BLaER1 treated with 17β-estradiol and CSF1 and Interleukin-3, amounts not matched to agents 10 nM and 100 nM (cell line): ENCODE results near the gene ADARB2.

Source experiments
- H3K27ac ChIP-seq, 11 experiments: shearing (Covaris generic); formaldehyde crosslinking; 2 replicates each; pipeline ENCODE4 v1.8.1; 2022
- H3K27me3 ChIP-seq, 11 experiments: shearing (Covaris generic); formaldehyde crosslinking; 2 replicates each; pipeline ENCODE4 v1.8.1; 2022
- H3K36me3 ChIP-seq, 11 experiments: shearing (Covaris generic); formaldehyde crosslinking; 2 replicates each; pipeline ENCODE4 v1.8.1; 2022
- H3K4me1 ChIP-seq, 10 experiments: shearing (Covaris generic); formaldehyde crosslinking; 2 replicates each; pipeline ENCODE4 v1.8.1; 2022
- H3K4me2 ChIP-seq, 11 experiments: shearing (Covaris generic); formaldehyde crosslinking; 2 replicates each; pipeline ENCODE4 v1.8.1; 2022
- H3K4me3 ChIP-seq, 10 experiments: shearing (Covaris generic); formaldehyde crosslinking; 2 replicates each; pipeline ENCODE4 v1.8.1; 2022
- H3K9ac ChIP-seq, 11 experiments: shearing (Covaris generic); formaldehyde crosslinking; 2 replicates each; pipeline ENCODE4 v1.8.1; 2022
- H3K9me3 ChIP-seq, 11 experiments: shearing (Covaris generic); formaldehyde crosslinking; replicated peaks in 1 of 11; 2 replicates each; pipeline ENCODE4 v1.8.1; 2022
- H4K20me1 ChIP-seq, 11 experiments: shearing (Covaris generic); formaldehyde crosslinking; 2 replicates each; pipeline ENCODE4 v1.8.1; 2022
- Cebpa-rat ChIP-seq, 11 experiments: shearing (Covaris generic); IDR thresholded peaks; 2 replicates each; pipeline ENCODE4 v1.8.1; 2022

Gene ADARB2

GRCh38 chr10:1211844-1212570 lies 525.3 kb downstream of the ADARB2 start:
- Histone ChIP-seq H3K27me3 (no peaks in the 10 kb centered on the region), H3K36me3 (no peaks in the 10 kb centered on the region), H3K4me2 (no peak overlapping the region), H3K27ac (no peak overlapping the region), H3K9ac (no peak overlapping the region), H3K9me3 (no peaks in the 10 kb centered on the region), H3K4me3 (no peak overlapping the region), H3K4me1 (no peaks in the 10 kb centered on the region), H4K20me1 (peaks cover 0 to 7% (median 0%) of the 10 kb centered on the region in 11 experiments; a peak in 4 of 22 replicates)
- TF ChIP-seq Cebpa-rat (IDR thresholded peaks at IDR 0.05) = no peak

DNA sequence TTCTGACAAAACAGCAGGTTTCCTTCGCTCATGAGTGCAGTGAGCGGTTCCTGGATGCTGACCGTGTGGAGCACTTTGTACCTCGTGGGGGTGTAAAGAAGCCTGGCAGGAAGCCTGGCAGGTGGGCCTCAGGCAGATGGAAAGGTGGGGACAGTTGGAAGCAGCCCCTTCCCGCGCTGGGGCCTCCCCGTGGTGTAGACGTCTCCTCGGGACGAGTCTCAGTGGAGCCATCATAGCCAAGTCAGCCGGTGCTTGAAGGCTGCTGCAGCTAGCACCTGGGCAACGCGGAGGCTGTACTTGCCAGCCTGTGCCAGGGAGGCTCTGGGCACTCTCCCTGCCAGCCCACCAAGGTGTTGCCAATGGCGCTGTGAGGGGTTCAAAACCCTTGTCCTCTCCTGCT lies 526.7 kb downstream of the ADARB2 start:
- Histone ChIP-seq H3K4me1 (no peaks in the 10 kb centered on the region), H4K20me1 (peaks cover 0 to 7% (median 0%) of the 10 kb centered on the region in 11 experiments; a peak in 4 of 22 replicates), H3K9ac (no peak overlapping the region), H3K9me3 (no peaks in the 10 kb centered on the region), H3K4me2 (no peak overlapping the region), H3K36me3 (no peaks in the 10 kb centered on the region), H3K27me3 (no peaks in the 10 kb centered on the region), H3K27ac (no peak overlapping the region), H3K4me3 (no peak overlapping the region)
- no peak for TF ChIP-seq Cebpa-rat (IDR thresholded peaks at IDR 0.05)

GRCh38 chr10:1209355-1209979 lies 527.9 kb downstream of the ADARB2 start:
- no peak overlapping the region for H3K4me2 ChIP-seq
- H3K9ac ChIP-seq = no peak overlapping the region
- H3K27me3 ChIP-seq = no peaks in the 10 kb centered on the region
- no peak overlapping the region for H3K4me3 ChIP-seq
- peaks cover 0 to 7% (median 0%) of the 10 kb centered on the region in 11 experiments; a peak in 4 of 22 replicates for H4K20me1 ChIP-seq
- no peak for TF ChIP-seq Cebpa-rat (IDR thresholded peaks at IDR 0.05)
- no peaks in the 10 kb centered on the region for H3K4me1 ChIP-seq
- no peak overlapping the region for H3K27ac ChIP-seq
- no peaks in the 10 kb centered on the region for H3K9me3 ChIP-seq
- no peaks in the 10 kb centered on the region for H3K36me3 ChIP-seq

GRCh38 chr10:1208366-1209311 lies 528.7 kb downstream of the ADARB2 start:
- Histone ChIP-seq H3K4me2 (no peak overlapping the region), H3K4me3 (no peak overlapping the region), H3K9me3 (no peaks in the 10 kb centered on the region), H3K27me3 (no peaks in the 10 kb centered on the region), H3K27ac (no peak overlapping the region), H4K20me1 (peaks cover 0 to 9% (median 0%) of the 10 kb centered on the region in 11 experiments; a peak in 4 of 22 replicates), H3K36me3 (no peaks in the 10 kb centered on the region), H3K4me1 (no peaks in the 10 kb centered on the region), H3K9ac (no peak overlapping the region; a peak in 1 of 22 replicates)
- TF ChIP-seq Cebpa-rat (IDR thresholded peaks at IDR 0.05) = no peak

DNA sequence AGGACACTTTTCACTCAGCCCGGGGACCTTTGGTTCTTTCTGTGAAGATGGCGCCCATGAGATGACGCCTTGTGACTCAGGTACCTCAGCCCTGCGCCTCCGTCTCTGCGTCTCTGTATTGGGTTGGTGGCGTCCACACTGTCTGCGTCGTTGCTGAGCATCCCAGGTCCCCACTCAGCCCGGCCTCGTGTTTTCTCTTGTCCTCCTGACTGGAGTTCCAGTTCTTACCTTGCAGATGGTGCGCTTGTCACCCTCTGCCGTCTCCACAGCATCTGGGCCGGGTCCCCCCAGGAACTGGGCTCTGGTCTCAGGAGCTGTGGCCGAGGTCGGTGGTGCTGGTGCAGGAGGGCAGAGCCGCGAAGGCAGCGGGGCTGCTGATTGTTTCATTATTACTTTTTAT lies 530.7 kb downstream of the ADARB2 start:
- Histone ChIP-seq H3K4me2 (no peak overlapping the region), H3K27ac (no peak overlapping the region), H3K4me3 (no peak overlapping the region), H3K27me3 (no peaks in the 10 kb centered on the region), H3K9me3 (no peaks in the 10 kb centered on the region), H3K36me3 (no peaks in the 10 kb centered on the region), H3K4me1 (no peaks in the 10 kb centered on the region), H4K20me1 (0 out of 22 replicates have a peak, but pooled peaks cover 0 to 7% (median 0%) of the 10 kb centered on the region in 11 experiments), H3K9ac (no peak overlapping the region)
- TF ChIP-seq Cebpa-rat (IDR thresholded peaks at IDR 0.05) = no peak

DNA sequence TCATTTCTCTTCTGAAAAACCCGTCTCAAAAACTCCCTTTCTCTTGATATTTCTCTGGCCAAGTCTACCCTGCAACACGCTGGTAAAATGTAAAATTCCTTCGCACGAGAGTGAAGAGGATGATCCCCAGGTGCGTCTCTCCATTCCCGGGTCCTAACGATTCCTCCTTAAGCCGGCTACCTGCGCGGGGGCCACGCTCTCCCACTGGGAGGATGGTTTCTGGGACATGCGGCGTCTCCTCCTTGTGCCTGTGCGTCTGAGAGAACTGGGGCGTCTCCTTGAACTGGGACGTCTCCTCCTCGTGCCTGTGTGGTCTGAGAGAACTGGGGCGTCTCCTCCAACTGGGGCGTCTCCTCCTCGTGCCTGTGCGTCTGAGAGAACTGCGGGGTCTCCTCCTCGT lies 531.2 kb downstream of the ADARB2 start:
- H3K4me2 ChIP-seq = no peak overlapping the region
- no peaks in the 10 kb centered on the region for H3K27me3 ChIP-seq
- H3K27ac ChIP-seq = no peak overlapping the region
- H3K36me3 ChIP-seq = no peaks in the 10 kb centered on the region
- no peak overlapping the region for H3K9ac ChIP-seq
- no peak overlapping the region for H3K4me3 ChIP-seq
- 0 out of 22 replicates have a peak, but pooled peaks cover 0 to 7% (median 0%) of the 10 kb centered on the region in 11 experiments for H4K20me1 ChIP-seq
- no peaks in the 10 kb centered on the region for H3K9me3 ChIP-seq
- H3K4me1 ChIP-seq = no peaks in the 10 kb centered on the region
- no peak for TF ChIP-seq Cebpa-rat (IDR thresholded peaks at IDR 0.05)

- H3K9ac ChIP-seq = no peak overlapping the region
- no peaks in the 10 kb centered on the region for H3K27me3 ChIP-seq
- 0 out of 22 replicates have a peak, but pooled peaks cover 0 to 7% (median 0%) of the 10 kb centered on the region in 11 experiments for H4K20me1 ChIP-seq
- no peaks in the 10 kb centered on the region for H3K36me3 ChIP-seq
- H3K4me2 ChIP-seq = no peak overlapping the region
- no peak overlapping the region for H3K27ac ChIP-seq
- no peaks in the 10 kb centered on the region for H3K4me1 ChIP-seq
- TF ChIP-seq Cebpa-rat (IDR thresholded peaks at IDR 0.05) = no peak
- H3K4me3 ChIP-seq = no peak overlapping the region
- no peaks in the 10 kb centered on the region for H3K9me3 ChIP-seq
Observed at GRCh38 chr10:1205450-1206030, 531.8 kb downstream of the ADARB2 start.

- no peak overlapping the region for H3K4me2 ChIP-seq
- no peaks in the 10 kb centered on the region for H3K27me3 ChIP-seq
- TF ChIP-seq Cebpa-rat (IDR thresholded peaks at IDR 0.05) = no peak
Observed at GRCh38 chr10:1204434-1205326, 532.6 kb downstream of the ADARB2 start.

More at GRCh38 chr10:1204434-1205326, 532.6 kb downstream of the ADARB2 start:
- Histone ChIP-seq H3K27ac (no peak overlapping the region), H3K4me1 (no peaks in the 10 kb centered on the region), H3K9ac (no peak overlapping the region), H3K4me3 (no peak overlapping the region), H3K36me3 (no peaks in the 10 kb centered on the region), H3K9me3 (no peaks in the 10 kb centered on the region), H4K20me1 (0 out of 22 replicates have a peak, but pooled peaks cover 0 to 7% (median 0%) of the 10 kb centered on the region in 11 experiments)
